Putamen (tissue), 1 donor: Measurements from ENCODE around the gene CLDN2.
A peak's percentile ranks its signal among the peaks of the same experiment; 100 is the strongest.
"Not testable (repeated sequence)": the region's sequence is repeated elsewhere in the genome, so short reads cannot be mapped to it uniquely, and the experiment has no call there.

Source experiments
- DNase-seq: peaks from one replicate; pipeline ENCODE4 v3.0.0-alpha.2; 2016; ENCODE audit warnings: low spot score

CLDN2 gene, protein sequence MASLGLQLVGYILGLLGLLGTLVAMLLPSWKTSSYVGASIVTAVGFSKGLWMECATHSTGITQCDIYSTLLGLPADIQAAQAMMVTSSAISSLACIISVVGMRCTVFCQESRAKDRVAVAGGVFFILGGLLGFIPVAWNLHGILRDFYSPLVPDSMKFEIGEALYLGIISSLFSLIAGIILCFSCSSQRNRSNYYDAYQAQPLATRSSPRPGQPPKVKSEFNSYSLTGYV

GRCh38 chrX:106919932-106920452, at the start of gene CLDN2:
CLDN2 (plus strand) TSS chrX:106920402; CDS start chrX:106928229, 7,827 bp downstream.
- DNase-seq = no peak

DNA sequence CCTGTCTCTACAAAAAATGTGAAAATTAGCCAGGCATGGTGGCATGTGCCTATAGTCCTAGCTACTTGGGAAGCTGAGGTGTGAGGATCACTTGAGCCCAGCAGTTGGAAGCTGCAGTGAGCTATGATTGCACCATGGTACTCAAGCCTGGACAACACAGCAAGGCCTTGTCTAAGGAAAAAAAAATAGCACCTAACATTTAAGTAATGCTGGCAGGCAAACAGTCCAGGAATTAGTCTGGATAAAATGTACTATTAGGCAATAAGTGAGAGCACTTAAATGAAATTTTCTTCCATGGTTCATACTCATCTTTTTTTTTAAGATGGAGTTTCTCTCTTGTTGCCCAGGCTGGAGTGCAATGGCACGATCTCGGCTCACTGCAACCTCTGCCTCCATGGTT, 47.4 kb upstream of the CLDN2 start:
- DNase-seq = not testable (repeated sequence)

DNA sequence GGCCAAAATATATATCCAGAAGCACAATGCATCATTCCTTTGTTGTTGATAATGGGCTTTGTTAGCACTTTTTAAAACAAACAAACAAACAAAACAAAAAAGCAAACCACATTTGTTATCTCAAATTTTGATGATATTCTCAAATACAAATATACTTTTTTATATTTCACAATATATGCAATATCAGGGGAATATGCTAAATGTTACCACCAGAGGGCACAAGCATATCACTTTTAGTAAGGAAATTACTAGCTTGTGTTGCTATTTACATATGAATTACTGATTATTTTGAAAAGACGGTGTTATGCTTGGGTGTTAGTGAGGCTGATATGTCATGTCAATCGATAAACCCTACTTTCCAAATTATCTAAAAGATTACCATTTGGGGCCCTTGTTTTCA, 46.1 kb upstream of the CLDN2 start:
- DNase-seq = no peak

DNA sequence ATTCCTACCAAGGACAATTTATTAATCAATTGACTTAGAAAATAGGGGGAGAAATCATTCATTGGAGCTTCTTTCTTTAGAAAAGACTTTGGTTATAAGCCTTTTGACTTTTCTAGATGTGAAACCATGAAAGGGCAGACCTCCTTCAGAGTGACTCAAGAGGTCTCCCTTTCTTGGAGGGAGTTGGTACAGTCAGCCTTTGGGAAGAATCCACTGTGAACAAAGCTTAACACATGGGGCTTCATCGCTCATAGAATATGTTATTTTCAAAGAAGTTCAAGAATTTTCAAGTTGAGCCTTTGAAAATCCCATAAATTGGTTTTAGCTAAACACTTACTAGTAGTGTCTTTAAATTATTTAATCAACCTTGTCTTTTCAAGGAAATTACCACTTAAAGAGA, 45.1 kb upstream of the CLDN2 start:
- no peak for DNase-seq

DNA sequence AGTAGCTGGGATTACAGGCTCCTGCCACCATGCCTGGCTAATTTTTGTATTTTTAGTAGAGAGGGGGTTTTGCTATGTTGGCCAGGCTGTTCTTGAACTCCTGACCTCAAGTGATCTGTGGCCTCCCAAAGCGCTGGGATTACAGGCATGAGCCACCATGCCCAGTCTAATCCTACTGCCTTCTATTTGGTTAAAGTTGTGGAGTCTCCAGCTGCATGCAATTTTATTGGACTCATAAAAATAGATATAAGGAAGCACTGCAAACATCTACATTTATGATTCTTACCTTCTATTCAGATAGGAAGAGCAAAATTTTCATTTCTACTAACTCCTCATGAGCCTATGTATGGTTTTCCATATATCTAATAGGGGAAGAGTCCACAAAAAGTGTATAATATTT, 30.7 kb upstream of the CLDN2 start:
- no peak for DNase-seq

- no peak for DNase-seq
These were observed 28.3 kb upstream of the CLDN2 start for GRCh38 chrX:106891762-106892460.

GRCh38 chrX:106894392-106894909, 25.8 kb upstream of the CLDN2 start:
- DNase-seq = peak; percentile 42

DNA sequence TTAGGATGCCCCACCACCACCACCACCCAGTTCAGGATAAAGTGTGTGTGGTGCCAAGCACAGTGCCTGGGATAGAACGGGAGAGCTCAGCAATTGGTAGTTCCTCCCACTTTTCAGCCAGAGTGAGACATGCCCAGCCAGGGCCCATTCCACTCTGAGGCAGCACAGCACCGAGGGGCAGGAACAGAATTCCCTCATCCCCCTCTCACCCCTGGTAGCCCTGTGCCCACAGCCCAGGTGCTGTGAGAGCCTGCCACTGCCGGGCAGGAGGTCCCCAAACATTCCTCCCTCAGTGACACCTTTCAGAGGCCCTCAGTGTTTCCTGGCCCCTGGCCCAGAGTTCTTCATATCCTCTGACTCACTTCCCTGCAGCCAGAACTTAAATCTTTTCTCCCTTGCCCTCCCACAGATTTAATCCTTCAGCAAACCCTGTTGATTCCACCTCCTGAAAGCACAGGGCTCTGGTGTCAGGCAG, 25.2 kb upstream of the CLDN2 start:
- DNase-seq = no peak

DNA sequence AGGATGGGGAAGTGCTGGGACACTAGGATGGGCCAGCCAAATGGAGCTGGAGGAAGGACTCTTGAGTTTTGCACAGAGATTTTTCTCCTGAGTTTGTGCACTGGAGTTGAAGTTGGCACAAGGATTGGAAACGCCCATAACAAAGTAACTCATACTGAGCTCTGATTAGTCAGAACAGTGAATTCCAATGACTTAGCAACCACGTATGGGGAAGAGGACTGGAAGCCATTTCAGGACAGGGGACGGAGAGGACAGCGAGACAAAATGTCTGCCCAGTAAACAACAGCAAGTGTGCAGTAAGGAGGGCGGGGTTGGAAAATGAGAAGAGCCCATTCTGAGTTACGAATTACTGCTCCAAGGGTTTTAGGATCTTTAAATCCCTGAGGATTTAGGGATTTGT, 22.9 kb upstream of the CLDN2 start:
- DNase-seq = no peak

DNA sequence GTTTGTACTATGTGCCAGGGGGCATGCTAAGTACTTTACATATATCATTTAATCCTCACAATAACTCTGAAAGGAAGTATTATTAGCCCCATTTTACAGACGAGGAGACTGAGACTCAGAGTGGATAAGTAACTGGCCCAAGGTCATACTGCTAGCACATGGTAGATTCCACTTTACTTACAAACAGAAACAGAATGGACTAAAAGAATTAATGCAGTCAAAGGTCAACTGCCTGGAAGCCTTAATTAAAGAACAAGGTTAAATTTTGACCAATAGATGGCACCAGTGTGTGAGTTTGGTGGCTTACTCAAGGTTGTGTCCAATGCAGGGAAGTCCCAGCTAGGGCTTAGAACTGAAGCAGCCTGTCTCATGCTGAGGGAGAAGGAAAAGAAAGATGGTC, 21.7 kb upstream of the CLDN2 start:
- DNase-seq = no peak

GRCh38 chrX:106899276-106899675, 20.9 kb upstream of the CLDN2 start:
- no peak for DNase-seq

DNA sequence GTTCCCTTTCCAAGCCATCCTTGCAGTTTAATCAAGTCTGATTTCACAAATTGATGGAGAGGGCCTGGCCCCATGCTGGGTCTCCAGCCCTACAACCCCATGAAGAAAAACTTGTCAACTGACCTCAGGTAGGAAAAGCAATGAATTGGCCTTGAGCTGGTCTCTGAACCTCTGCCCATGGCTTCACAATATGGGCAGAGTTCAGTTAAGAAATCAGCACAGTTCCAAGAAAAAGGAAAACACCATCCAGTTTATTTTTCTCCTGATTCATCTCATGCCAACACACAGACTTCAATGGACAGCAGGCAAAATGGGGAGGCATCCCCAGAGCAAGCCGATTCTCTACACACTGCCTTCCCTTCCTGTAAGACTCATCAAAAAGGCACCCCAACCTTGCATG, 20.4 kb upstream of the CLDN2 start:
- no peak for DNase-seq

- DNase-seq = no peak
These were observed 18.9 kb upstream of the CLDN2 start for GRCh38 chrX:106901341-106901740.

DNA sequence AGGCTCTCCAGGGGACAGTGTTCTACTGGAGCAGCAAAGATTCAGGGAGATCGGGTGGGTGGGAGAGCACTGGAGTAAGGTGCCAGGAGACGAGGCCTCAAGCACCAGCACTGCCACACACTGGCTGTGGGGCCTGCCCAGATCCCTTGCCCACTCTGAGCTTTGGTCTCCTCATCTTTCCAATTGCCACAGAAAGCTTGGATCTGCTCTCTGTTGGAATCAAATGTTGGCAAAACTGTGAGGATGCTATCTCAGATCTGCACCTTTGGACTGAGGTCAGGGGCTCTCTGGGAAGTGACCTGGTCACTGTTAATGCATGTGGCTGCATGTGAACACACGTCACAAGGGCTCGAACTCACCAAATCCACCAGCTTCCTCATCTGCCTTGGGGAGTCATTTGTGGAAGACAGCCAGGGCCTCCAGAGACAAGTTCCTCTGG, 18.4 kb upstream of the CLDN2 start:
- no peak for DNase-seq

GRCh38 chrX:106902684-106903083, 17.5 kb upstream of the CLDN2 start:
- DNase-seq = no peak

- DNase-seq = no peak
These were observed 16.8 kb upstream of the CLDN2 start, which contains the start of gene RIPPLY1 for GRCh38 chrX:106903291-106903824. RIPPLY1 (minus strand) TSS chrX:106903341; CDS start chrX:106903287, 54 bp downstream.

- no peak for DNase-seq
These were observed 16.2 kb upstream of the CLDN2 start for GRCh38 chrX:106903856-106904528.

- no peak for DNase-seq
These were observed 15.0 kb upstream of the CLDN2 start for GRCh38 chrX:106905064-106905708.

- DNase-seq = no peak
These were observed 13.8 kb upstream of the CLDN2 start for GRCh38 chrX:106906361-106906760.

DNA sequence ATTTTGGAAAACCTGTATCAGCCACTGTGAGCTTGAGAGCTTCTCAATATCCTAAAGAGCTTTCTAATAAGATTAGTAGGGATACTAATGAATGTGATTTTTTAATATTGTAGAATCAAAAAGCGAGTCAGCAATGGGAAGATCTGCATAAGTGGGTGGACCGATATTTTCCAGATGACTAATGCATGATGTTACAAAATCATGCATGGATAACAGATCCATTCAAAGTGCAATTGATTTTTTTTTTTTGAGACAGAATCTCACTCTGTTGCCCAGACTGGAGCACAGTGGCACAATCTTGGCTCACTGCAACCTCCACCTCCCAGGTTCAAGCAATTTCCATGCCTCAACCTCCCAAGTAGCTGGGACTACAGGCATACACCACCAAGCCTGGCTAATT, 7.3 kb upstream of the CLDN2 start:
- peak; percentile 8 for DNase-seq

DNA sequence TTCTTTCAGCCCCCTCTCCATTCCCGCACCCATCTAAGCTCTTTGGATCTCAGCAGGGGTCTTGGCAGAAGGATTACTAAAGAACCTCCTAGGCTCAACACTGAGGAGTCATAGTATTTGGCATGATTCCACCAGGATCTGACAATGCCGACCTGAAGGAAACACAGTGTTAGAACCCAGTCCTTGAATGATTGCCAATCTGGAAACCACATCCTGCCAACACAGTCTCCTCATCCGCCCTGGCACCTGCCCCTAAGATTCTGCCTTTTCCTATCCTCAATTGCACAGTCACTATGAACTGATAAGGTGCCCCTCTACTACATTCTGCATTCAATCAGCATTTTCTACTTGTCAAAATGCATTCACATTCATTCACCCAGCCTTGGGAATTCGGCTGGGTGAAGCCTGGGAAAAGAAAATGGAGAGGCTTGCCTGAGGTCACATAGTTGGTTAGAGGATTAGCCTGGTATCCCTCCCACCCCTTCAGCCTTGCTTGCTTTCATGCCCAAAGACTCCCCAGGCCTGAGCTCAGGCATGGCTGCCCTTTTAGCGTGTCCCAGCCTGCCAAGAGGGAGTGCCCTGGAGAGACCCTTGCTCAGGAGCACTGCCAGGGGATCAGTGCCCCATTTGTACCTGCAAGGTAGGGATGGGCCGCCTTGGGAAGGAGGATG, 2.2 kb upstream of the CLDN2 start:
- no peak for DNase-seq
